Tibial nerve (tissue), 4 donors: ENCODE measurements around the gene LRTM2. TPM values are rescaled to one million over a fixed set of nuclear protein-coding genes. Genes with fewer than 3 reads are reported as not detected.

Source experiments
- DNase-seq, 2 donors: peaks; one replicate each; pipeline ENCODE4 v3.0.0-alpha.2; 2019; ENCODE audit warnings: low spot score in 2 of 2
- H3K27ac ChIP-seq, 4 donors: fragments of 200-600 bp; sonication (generic) in 3 of 4; one replicate each; pipeline ENCODE4 v1.5.1; 2017 to 2019; ENCODE audit warnings: mild to moderate bottlenecking in 1 of 4
- H3K27me3 ChIP-seq, 2 donors: fragments of 200-600 bp; sonication (generic) in 1 of 2; one replicate each; pipeline versions ENCODE4 v1.5.1 to v1.6.0; 2017 to 2019
- H3K36me3 ChIP-seq, 3 donors: fragments of 200-600 bp; sonication (generic); one replicate each; pipeline ENCODE4 v1.5.1; 2018 to 2019
- H3K4me1 ChIP-seq, 4 donors: fragments of 200-600 bp; sonication (generic) in 3 of 4; one replicate each; pipeline ENCODE4 v1.5.1; 2017 to 2019
- H3K4me3 ChIP-seq, 4 donors: fragments of 200-600 bp; sonication (generic) in 3 of 4; one replicate each; pipeline ENCODE4 v1.5.1; 2017 to 2019; ENCODE audit warnings: mild to moderate bottlenecking in 1 of 4, moderate library complexity in 1 of 4
- H3K9me3 ChIP-seq, 4 donors: fragments of 200-600 bp; sonication (generic) in 3 of 4; one replicate each; pipeline ENCODE4 v1.5.1; 2017 to 2019
- CTCF ChIP-seq, 5 experiments: fragments of 200-600 bp in 3 of 5; fragments of 450-650 bp in 2 of 5; sonication (generic) in 3 of 5; IDR thresholded peaks; one replicate each; pipeline ENCODE4 v1.5.1; 2016 to 2019; ENCODE audit warnings: antibody characterized with exemption in 5 of 5, mild to moderate bottlenecking in 3 of 5, moderate library complexity in 2 of 5
- EP300 ChIP-seq, 2 donors: sonication (generic); formaldehyde crosslinking; IDR thresholded peaks; one replicate each; pipeline ENCODE4 v1.6.1; 2017; ENCODE audit warnings: antibody characterized with exemption in 2 of 2, mild to moderate bottlenecking in 1 of 2
- POLR2A ChIP-seq, 2 donors: fragments of 450-650 bp; IDR thresholded peaks; one replicate each; pipeline ENCODE4 v1.6.1; 2017; ENCODE audit warnings: antibody characterized with exemption in 2 of 2, mild to moderate bottlenecking in 2 of 2, moderate library complexity in 2 of 2
- WGBS, 2 donors: methylation state at CpG; one replicate each; pipeline ENCODE4 v1.1.5; 2018; 5-methylcytosine and 5-hydroxymethylcytosine counted together
- total RNA-seq, 4 donors: library from RNA; depleted of rRNA; stranded (reverse); fragments of >200 nt; gene quantifications; one replicate each; pipeline ENCODE4 v1.1.0, GENCODE V29; 2016

LRTM2 gene
- total RNA-seq, 4 donors from 2014 or later = not detected

DNA sequence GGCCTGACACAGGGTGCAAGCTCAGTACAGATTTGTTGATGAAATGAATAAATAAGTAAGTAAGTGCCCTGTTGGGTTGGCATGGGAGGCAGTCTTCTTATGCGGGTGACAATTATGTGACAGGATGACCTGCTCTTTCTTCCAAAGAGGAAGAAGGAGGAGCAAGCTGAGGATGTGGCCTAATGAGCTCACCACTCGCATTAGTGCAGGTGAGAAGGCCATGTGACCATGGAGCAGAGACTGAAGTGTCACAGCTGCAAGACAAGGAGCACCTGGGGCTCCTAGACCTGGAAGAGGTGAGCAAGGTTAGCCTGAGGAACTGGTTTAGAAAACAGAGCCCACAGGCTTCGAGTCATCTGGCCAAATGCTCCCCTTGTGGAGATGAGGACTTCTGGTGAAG lies 34.9 kb downstream of the LRTM2 start:
- H3K36me3 ChIP-seq = no peaks in the 10 kb centered on the region
- peaks cover 0 to 31% (median 4%) of the 10 kb centered on the region in 4 donors for H3K9me3 ChIP-seq
- no peaks in the 10 kb centered on the region for H3K4me1 ChIP-seq
- no peaks in the 10 kb centered on the region for H3K27me3 ChIP-seq
- no peak overlapping the region for H3K27ac ChIP-seq
- DNase-seq = no peak
- WGBS, 2 donors = 46 to 75% methylated on average over 3 of the region's 3 CpGs
- no peak overlapping the region for H3K4me3 ChIP-seq
- no peak for TF ChIP-seq CTCF (IDR thresholded peaks at IDR 0.05)
- TF ChIP-seq EP300 (IDR thresholded peaks at IDR 0.05) = no peak
- TF ChIP-seq POLR2A (IDR thresholded peaks at IDR 0.05) = no peak

GRCh38 chr12:1857086-1857485 lies 36.7 kb downstream of the LRTM2 start:
- Histone ChIP-seq H3K4me1 (no peaks in the 10 kb centered on the region), H3K27me3 (no peaks in the 10 kb centered on the region), H3K36me3 (no peaks in the 10 kb centered on the region), H3K9me3 (peaks cover 0 to 31% (median 4%) of the 10 kb centered on the region in 4 donors), H3K4me3 (no peak overlapping the region), H3K27ac (no peak overlapping the region)
- DNase-seq = no peak
- TF ChIP-seq EP300 (IDR thresholded peaks at IDR 0.05) = no peak
- TF ChIP-seq CTCF (IDR thresholded peaks at IDR 0.05) = no peak
- no peak for TF ChIP-seq POLR2A (IDR thresholded peaks at IDR 0.05)
- WGBS, 2 donors = 46 to 68% methylated on average over 2 of the region's 2 CpGs

- Histone ChIP-seq H3K4me1 (no peaks in the 10 kb centered on the region), H3K27me3 (no peaks in the 10 kb centered on the region), H3K4me3 (no peak overlapping the region), H3K27ac (no peak overlapping the region), H3K36me3 (no peaks in the 10 kb centered on the region), H3K9me3 (peaks cover 0 to 31% (median 4%) of the 10 kb centered on the region in 4 donors)
- WGBS, 2 donors = 83 to 87% methylated on average over 7 of the region's 7 CpGs
- no peak for DNase-seq
- TF ChIP-seq CTCF (IDR thresholded peaks at IDR 0.05) (no peak), EP300 (IDR thresholded peaks at IDR 0.05) (no peak), POLR2A (IDR thresholded peaks at IDR 0.05) (no peak)
Measured at GRCh38 chr12:1857821-1858220, 37.5 kb downstream of the LRTM2 start.

DNA sequence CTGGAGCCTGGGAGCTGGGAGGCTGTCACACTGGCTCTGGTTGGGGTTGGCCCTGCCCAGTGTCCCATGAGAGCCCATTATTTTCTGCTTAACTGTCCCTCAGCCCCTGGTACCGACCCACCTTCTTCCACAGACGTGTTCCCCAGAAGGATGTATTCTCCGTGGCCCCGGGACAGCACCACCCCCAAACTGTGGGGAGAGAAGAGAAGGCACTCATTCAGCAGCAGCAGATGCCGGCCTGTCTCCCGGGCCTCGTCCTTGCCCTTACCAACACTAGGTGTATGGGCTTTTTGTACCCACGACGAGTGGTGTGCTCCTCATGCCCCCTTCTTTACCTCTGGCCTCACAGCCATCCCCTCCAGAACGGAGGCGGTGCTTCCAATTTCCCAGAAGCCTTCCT lies 38.1 kb downstream of the LRTM2 start:
- Histone ChIP-seq H3K9me3 (peaks cover 0 to 31% (median 4%) of the 10 kb centered on the region in 4 donors), H3K4me3 (no peak overlapping the region), H3K4me1 (no peaks in the 10 kb centered on the region), H3K27me3 (no peaks in the 10 kb centered on the region), H3K27ac (no peak overlapping the region), H3K36me3 (no peaks in the 10 kb centered on the region)
- no peak for TF ChIP-seq POLR2A (IDR thresholded peaks at IDR 0.05)
- no peak for TF ChIP-seq CTCF (IDR thresholded peaks at IDR 0.05)
- no peak for TF ChIP-seq EP300 (IDR thresholded peaks at IDR 0.05)
- 82 to 85% methylated on average over 11 of the region's 11 CpGs for WGBS, 2 donors
- DNase-seq = no peak

- TF ChIP-seq CTCF (IDR thresholded peaks at IDR 0.05) = no peak
- no peak for TF ChIP-seq EP300 (IDR thresholded peaks at IDR 0.05)
- TF ChIP-seq POLR2A (IDR thresholded peaks at IDR 0.05) = no peak
- Histone ChIP-seq H3K4me1 (no peaks in the 10 kb centered on the region), H3K27me3 (no peaks in the 10 kb centered on the region), H3K27ac (no peak overlapping the region), H3K4me3 (no peak overlapping the region), H3K9me3 (peaks cover 0 to 25% (median 4%) of the 10 kb centered on the region in 4 donors), H3K36me3 (no peaks in the 10 kb centered on the region)
- WGBS, 2 donors = 57 to 66% methylated on average over 7 of the region's 7 CpGs
- no peak for DNase-seq
Measured at GRCh38 chr12:1859643-1860042, 39.3 kb downstream of the LRTM2 start.
